Measurements from ENCODE around the gene ACSS3.
"Not testable (repeated sequence)": the region's sequence is repeated elsewhere in the genome, so short reads cannot be mapped to it uniquely, and the experiment has no call there.

Gene ACSS3, protein sequence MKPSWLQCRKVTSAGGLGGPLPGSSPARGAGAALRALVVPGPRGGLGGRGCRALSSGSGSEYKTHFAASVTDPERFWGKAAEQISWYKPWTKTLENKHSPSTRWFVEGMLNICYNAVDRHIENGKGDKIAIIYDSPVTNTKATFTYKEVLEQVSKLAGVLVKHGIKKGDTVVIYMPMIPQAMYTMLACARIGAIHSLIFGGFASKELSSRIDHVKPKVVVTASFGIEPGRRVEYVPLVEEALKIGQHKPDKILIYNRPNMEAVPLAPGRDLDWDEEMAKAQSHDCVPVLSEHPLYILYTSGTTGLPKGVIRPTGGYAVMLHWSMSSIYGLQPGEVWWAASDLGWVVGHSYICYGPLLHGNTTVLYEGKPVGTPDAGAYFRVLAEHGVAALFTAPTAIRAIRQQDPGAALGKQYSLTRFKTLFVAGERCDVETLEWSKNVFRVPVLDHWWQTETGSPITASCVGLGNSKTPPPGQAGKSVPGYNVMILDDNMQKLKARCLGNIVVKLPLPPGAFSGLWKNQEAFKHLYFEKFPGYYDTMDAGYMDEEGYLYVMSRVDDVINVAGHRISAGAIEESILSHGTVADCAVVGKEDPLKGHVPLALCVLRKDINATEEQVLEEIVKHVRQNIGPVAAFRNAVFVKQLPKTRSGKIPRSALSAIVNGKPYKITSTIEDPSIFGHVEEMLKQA

DNA sequence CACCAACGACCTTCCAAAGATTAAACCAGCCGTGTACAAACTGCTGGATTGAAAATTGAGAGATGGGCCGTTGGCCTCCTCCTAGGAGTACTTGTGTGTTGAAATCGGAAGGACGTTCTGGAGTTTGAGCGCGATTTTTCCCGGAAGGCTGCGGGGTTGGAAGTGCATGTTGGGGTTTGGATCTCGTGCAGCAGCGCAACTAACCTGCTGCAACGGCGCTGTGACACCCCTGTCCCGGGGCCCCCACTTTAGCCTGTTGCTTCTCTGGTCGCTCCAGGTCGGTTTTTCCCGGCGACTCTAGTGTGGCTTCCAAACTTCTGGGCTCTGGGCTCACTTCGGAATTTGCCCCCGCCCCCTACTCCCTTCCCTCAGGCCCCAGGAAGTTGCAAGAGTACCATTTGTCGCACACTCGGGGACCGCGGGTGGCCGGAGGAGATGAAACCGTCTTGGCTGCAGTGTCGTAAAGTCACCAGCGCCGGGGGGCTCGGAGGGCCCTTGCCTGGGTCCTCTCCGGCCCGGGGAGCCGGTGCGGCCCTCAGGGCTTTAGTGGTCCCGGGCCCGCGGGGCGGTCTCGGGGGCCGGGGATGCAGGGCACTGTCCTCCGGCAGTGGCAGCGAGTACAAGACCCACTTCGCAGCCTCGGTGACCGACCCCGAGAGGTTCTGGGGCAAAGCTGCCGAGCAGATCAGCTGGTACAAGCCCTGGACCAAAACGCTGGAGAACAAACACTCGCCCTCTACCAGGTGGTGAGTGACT is at the start of gene ACSS3:
ACSS3 (plus strand) TSS at position 394 of the 756 bp plus-strand sequence; CDS start at position 436, 42 bp downstream.
- DNase-seq, result no peak

DNA sequence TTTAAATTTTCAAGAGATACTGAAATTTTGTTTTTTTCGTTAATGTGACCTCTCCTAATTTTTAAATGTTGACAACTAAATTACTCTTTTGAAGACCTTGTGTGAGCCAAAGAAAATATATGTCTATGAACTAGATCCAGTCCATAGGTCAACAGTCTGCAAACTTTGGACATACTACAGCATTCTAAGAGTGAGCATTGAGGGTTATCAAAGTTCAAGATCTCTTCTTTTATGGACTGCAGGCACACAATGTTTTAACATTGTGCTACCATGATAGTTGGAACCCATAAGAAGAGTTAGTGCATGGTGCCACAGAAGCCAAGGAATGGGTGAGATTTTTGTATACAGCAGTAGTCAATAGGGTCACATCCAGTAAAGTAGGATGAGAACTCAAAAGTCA is 43.0 kb upstream of the ACSS3 start:
- DNase-seq, result no peak

DNA sequence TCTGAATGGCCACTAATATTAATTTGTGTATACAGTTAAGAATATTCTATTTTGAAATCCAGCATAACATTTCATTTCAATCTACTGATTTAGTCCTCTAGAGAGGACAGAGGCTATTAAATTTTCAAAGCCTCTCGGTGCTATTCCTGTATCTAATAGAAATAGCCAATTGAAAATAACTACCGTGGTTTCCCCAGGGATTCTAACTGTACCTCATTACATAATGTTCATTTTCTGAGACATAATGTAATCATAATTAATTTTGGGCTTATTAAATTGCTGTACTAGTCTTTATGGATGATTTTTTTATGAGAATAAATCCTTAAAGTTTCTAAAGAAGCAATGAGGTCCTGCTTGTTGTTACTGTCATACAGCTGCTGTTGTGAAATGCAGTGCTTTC is 38.6 kb upstream of the ACSS3 start:
- DNase-seq, result no peak

DNA sequence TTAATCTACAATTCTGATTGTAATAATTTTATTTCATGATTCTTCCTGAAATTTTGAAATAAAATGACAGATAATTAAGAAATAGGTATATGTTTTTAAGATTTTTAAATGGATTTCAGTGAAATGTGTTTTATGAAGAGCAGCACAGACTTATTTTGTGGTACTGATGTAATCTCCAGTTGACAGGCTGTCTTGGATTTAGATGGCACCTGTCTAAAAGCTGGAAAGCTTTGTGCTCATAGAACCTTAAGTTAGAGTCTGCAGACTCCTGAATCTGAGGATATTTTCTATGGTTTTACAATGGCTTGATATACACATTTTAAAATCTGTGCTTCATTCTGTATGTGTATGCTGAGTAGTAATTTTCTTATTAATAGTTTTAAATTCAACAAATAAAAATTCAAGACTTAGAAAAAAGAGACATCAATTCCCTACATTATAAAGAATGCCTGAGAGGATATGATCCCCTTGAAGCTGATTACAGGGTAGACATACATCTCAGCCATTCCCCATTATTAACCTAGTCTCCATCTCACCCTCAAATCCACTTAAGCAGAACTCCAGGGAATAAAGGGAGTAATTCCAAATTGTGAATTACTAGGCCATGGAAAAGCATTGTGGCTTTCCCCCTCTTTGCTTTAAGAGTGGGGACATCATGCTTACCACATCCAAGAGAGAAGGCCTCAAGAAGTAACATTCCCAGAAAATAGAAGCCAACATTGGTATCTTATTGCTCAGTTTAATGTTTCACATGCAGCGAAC is 33.7 kb upstream of the ACSS3 start:
- DNase-seq, result no peak

DNA sequence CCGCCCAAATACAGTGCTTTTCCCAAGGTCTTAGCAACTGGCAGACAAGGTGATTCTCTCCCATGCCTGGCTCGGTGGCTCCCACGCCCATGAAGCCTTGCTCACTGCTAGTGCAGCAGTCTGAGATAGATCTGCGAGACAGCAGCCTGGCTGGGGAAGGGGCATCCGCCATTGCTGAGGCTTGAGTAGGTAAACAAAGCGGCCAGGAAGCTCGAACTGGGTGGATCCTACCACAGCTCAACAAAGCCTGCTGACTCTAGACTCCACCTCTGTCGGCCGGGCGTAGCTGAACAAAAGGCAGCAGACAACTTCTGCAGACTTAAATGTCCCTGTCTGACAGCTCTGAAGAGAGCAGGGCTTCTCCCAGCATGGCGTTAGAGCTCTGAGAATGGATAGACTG is 12.9 kb upstream of the ACSS3 start:
- DNase-seq, result not testable (repeated sequence)

DNA sequence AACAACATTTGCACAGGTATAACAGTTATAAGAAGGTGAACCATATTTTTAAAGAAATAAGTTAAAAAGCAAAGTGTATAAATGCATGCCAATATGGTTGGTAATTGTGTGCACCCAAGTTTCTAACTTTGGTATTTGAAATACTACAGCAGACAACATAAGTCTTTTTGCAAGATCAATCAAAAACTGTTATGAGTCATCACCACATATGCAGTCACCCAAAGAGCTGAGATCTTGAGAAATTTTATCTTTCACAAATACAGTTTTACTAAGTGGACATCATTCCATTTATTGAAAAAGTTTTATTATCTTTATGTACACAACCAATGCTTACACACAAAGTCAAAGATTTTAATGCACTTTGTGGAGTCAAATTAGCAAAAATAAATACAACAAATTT is 7.0 kb upstream of the ACSS3 start:
- no peak for DNase-seq

DNA sequence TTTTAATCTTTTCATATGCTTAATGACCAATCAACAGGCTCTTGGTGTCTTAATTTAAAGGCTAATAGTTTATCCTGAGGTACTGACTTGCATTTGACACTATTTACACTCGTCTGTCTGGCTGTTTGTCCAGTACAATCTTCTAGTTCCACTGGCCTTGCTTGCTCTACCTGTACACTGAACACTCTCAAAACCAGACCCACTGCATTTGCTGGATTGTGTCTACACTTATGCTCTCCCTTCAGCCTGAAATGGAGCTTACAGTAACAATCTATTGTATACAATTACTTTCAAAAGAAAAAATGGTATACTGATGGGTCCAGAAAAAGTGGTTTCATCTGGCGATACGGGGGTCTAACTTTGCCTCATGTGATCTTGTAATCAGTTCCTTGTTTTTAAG is 2.3 kb upstream of the ACSS3 start:
- DNase-seq, result no peak

DNA sequence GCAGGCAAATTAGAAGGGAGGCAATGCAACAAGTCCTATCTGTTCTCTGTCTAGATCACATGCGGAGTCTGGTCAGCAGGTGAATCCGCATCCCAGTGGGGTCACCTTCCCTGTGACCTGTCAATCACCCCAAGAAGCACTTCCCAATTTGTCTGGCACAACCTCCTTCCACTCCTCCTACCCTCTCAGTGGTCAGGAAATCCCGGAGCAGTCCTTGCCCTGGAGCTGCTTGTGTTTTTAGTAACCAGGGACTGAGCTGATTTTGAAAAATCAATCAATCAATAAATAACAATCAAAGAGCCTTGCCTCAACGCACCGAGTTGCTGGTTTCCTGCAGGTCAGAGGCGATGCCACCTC is 572 bp upstream of the ACSS3 start:
- no peak for DNase-seq

DNA sequence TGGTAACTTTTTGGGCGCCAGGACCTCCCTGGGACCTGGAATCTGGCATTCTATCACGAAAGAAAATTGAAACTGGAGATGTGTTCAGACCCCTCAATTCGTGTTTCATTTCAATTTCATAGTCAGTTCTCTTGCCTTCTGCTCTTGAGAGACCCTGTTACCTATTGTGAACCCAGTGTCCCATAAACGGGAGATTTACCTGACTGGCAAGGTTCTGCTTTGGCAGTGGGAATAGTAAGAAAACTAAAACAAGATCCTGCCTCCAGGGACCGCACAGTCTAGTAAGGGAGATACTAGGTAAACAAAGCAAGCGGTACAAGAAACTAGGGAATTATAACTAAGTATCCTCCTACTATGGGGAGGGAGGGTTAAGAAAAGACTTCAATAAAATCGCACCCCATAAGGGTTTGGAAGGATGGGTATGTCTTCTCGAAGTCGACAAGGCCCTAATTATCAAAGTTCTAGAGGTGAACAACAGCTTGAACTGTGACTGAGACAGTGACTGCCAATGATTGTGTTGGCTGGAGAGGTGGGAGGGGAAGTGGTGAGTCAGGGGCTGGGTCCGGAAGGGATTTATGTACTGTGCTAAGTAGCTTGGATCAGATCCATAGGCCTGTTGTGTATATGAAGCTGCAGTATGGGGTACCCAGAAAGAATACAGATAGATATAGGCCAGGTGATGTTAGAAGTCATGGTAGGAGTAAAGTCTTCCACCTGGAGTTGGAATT is 754 bp downstream of the ACSS3 start:
- DNase-seq, result no peak

DNA sequence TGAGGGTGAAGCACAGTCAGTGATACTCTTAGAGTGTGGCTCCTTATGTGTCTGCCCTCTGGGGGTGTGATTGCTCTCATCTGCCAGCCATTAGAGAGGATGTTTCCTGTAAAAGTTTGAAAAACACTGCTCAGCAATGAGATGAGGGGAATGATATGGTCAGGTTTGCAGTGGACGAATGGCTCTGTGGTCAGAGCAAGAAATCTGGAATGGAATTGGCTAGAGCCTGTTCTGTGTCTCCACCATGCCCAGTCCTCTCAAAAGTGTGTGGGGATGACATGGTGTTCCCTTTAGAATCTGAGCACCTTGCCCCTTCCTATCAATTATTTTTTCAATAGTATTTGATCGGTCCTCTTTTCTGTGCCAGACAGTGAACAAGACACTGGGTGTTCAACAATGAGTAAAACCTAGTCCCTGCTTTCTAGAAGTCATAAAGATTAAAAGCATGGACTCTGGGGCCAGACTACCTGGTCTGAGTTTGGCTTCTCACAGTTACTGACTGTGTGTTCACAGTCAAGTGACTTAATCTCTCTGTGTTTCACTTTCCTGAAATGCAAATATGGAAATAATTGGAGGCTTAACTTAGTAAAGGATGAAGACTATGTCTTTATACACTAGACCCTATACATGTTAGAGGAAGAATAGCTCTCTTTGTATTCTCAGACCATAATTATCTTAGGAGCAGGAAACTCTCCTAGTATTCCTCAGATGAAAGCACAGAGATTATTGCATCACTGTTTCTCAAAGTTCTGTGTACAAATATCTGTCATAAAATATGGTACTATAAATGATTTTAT is 1.6 kb downstream of the ACSS3 start:
- no peak for DNase-seq

DNA sequence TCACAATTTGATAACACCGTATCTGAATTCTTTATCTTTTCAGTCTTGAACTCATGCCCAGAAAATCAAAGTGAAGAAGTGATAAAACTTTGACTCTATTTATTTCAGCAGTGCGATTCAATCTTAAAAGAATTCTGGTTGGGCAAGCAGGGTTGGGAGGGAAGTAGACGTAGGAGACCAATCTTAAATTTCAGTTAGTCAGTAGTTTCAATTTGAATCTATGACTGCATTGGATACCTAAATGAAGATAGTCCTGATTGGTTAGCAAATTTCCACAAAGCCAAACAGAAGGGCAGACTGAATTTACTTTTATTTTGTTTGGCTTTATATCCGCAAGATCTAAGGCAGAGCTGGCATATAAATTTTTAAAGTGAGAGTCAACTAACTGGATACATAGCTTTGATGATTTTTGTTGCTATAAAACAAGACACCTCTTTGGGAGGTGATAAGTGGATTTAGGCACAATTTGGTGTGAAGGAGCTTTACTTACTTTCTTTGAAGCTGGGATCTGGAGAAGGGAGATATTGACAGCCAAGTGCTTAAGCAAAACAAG is 2.6 kb downstream of the ACSS3 start:
- DNase-seq, result no peak

DNA sequence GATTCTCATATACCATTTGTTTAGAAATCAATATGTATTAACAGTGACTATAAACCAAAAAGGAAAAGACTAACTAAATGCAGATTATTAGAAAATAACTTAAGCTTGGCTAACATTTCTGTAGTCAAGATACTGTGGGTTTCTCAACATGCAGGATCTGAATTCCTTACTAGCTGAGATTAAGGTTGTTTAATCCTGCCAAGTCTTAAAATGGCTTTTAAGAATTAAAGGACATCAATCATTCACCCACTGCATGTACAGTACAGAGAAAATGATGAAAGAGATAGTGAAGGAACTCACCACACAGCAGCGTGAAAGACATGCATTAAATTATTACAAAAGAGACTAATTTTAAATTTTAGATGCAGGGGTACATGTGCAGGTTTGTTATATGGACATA is 3.8 kb downstream of the ACSS3 start:
- DNase-seq, result no peak

DNA sequence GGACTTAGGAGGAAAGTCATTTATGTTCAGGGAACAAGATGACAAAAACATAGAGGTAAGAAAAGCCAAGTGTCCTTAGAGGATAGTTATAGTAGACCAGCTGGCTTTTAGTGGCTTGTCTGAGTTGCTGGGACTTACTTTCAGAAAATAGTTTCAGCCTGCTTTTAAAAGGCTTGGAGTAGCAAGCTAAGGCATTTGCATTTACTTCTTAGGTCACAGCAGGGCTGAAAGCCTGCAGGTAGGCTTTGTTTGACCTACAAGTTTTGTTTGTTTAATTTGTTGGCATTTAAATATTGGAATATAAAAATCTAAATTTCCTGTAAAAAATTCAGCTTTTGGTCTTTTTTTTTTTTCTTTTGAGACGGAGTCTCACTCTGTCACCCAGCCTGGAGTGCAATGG is 5.1 kb downstream of the ACSS3 start:
- no peak for DNase-seq

DNA sequence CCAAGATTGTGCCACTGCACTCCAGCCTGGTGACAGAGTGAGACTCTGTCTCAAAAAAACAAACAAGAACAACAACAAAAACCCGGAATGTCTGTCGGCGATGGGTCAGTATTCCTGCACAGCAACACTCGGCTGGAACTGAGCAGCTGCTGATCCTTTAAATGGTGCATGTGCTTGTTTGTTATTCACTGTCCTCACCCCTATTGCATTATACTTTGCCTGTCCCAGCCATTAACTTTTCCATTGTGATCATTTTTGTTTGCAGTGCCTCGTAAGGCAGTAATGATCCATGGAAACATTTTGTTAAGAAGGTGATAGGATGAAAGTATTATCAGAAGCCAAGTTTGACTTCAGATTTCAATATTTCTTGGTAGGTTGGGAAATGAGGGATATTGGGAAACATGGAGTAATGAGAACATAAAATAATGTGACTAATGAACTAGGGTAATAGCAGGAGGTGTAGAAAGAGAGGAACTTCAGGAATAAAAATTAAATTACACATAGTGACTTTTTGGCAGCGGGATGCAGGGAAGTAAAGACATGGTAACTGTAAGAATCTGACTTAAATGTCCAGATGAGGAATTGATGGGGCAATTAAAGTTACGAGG is 6.1 kb downstream of the ACSS3 start:
- DNase-seq, result no peak

DNA sequence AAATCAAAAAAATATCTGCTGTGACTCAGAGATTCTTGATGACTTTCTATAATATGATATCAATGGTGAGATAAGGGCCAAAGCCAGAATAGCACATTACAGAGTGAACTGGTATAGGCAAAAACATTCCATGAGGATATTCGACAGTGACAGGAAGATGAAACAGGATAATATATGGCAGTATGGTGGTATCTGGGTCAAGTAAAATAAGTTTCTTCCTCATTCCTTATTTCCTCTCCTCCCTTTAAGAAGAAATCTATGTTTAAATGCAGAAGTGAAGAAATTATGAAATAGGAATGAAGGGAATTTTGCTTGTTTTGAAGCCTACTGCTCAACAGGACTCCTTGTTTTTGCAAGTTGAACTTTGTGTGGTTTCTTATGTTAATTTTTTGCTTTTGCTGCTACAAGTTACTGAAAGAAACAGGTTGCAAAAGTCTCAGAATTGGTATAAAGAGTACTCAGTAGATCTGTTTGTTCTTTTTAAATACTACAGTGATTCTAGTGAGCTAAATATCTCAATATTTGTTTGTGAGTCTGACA is 7.0 kb downstream of the ACSS3 start:
- no peak for DNase-seq

DNA sequence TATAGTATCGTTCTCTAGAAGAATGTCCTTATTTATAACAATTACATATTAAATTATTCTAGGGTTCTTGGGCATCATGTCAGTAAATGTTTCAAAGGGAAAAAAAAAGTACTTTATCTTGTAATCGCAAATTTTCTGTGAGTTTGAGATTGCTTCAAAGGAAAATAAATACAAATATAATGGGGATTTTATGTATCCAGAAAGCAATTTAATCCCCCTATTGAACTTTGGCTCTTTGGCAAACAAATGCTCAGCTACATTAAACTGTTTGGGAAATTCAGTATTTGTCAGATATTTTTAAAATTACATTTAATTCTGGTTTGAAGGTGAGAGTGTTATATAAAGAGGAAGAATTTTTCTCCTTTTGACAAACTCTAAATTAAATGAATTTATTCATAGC is 8.0 kb downstream of the ACSS3 start:
- no peak for DNase-seq

DNA sequence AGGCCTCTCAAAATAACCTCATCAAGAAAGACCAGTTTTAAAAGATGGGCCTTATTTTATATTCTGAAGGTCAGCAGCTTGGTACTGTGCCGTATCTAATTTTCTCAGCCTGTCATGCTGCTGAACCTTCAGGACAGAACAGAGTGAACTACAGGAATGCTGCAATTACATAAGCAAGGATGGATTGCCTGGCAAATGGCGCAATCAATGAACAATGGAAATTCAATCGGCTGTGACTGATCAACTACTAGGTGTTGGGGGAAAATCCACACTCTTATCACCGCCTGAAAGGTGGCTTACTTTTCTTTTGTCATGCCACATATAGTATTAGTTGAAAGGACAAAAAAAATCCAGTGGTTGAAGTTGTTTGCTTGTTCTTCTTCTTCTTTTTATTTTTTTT is 8.5 kb downstream of the ACSS3 start:
- DNase-seq, result no peak

DNA sequence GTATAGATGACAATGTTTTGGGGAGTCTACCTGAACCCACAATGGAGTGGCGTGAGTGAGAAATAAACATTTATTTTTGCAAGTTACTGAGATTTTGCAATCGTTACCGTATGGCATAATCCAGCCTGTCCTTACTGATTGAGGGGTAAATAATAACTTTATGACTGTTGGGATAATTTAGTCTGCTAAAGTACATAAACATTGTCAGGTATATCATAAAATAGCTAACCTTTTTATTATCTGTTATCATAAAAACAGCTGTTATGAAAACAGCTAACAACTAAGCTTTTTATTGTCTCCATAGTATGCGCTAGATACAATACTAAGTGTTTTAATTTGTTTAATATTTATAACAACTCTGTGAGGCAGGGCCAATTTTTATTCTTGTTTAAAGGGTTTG is 10.3 kb downstream of the ACSS3 start:
- DNase-seq, result no peak

DNA sequence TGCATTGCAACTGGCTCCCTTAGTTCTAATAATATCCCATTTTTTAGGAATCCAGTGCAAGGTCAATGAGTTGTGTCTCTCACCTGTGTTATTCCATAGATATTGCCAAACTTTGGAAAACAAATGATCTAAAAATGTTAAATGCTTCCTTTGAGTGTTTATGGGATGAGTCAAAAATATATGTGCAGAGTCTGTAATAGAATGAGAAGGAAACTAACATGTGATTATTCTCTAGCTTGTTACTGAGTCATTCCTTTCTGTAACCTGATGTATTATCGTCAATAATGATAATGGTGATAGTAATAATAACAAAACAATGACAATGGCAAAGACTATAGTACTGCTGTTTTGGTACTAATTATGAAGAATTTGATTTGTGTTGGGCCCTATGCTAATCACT is 11.5 kb downstream of the ACSS3 start:
- DNase-seq, result no peak

DNA sequence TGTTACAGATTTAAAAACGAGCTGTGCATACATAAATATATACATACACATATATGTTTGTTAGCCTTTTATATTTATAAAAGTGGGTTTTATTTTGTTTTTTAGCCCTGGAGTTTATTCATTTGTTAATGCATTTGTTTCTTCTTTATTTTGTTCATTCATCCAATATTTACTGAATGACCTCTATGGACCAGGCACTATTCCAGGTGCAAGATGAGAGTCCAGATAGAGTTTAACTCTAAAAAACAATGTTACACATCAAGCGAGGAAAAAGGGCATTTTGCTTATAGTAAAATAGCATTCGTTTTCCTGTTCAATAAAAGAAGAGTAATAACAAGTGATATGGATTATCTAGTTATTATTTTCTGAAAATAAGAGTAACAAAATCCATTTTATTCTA is 14.2 kb downstream of the ACSS3 start:
- DNase-seq, result no peak

Data from activated CD8-positive, alpha-beta memory T cell treated with anti-CD3 and anti-CD28 coated beads, Interleukin-2, amount 50 U/mL, for 48 hours (primary cell).